Inferior parietal cortex (tissue), 1 donor: Measurements from ENCODE around the gene CTNNA2.

Experiments
- DNase-seq: peaks from one replicate; pipeline ENCODE4 v3.0.0-alpha.2; 2016; ENCODE audit errors: extremely low spot score

The CTNNA2 gene

GRCh38 chr2:80280598-80280997 is 767.7 kb downstream of the CTNNA2 start:
- DNase-seq: no peak

DNA sequence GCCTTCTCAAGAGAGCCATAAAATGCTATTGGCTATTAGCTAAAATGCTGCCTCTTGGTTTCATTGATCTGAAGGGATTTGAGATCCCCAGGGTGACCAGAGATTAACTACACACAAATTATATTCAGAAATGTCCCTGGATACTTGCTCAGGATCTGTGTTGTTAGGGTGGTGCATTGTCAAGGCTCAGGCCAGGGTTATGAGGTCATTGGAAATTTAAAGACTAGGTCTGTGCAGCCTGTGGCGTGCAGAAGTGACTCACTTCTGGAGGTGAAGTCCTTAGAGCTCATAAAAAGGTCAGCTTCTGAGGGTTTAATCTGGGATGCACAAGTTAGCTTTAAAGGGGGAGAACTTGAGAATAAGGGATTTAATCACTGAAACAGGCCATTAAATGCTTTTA is 768.2 kb downstream of the CTNNA2 start:
- no peak for DNase-seq

GRCh38 chr2:80288576-80288975 is 775.7 kb downstream of the CTNNA2 start:
- peak; percentile 81 for DNase-seq

GRCh38 chr2:80291656-80292055 is 778.8 kb downstream of the CTNNA2 start:
- no peak for DNase-seq

GRCh38 chr2:80292474-80292873 is 779.6 kb downstream of the CTNNA2 start:
- no peak for DNase-seq

DNA sequence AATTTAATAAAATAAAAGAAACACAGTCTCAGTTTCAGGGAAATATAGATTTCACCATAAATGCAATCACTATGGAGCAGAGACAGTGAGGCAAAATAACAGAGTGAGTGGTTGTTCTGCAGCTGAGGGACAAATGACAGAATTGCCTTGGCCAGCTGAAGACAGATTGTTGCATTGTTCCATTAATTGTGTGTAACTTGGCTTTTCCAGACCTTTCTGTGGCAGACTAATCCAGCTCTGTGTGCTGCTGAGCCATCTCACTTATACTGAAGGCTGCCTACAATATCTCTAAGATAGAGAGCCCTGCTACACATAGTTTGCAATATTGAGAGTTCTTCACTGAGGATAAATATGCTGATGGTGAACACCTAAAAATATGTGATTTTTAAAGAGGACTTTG is 780.2 kb downstream of the CTNNA2 start:
- no peak for DNase-seq

DNA sequence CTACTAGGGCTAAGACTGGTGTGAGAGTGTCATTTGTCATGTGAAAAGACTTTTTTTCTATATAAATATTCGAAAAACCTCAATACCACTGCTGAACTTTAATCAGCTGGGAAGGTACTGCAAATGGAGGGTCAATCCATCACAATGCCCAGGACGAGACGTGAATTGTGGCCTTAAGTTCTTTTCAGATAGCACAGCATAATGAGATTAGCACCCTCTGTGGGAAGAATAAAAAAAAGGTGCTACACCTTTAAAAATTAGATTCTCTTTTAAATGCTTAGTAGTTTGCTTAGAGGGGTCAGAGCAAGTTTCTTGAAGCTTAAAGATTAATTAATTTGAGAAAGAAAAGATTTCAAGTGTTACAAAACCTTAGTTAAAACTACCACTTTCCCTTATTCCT is 786.1 kb downstream of the CTNNA2 start:
- DNase-seq: no peak

DNA sequence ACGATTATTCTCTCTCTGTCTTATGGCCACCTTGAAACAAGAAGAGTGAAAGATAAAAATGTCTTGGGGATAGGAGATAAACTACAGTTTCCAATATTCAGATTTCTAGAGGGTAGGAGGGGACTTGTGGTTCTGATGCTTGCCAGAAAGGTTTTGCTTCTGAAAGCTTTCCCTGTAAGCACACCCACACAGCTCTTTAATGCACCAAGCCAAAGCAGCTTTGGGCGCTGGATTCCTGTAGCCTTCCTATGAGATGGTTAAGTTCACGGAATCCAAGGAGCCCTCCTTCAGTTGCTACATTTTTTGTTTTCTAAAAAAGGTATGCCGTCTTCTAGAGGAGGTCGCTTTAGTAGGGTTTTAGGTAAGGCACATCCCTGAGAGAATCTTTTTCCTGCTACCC is 786.8 kb downstream of the CTNNA2 start:
- DNase-seq: peak; percentile 38

GRCh38 chr2:80300346-80300745 is 787.5 kb downstream of the CTNNA2 start:
- DNase-seq: peak; percentile 32

GRCh38 chr2:80300954-80301353 is 788.1 kb downstream of the CTNNA2 start:
- no peak for DNase-seq

DNA sequence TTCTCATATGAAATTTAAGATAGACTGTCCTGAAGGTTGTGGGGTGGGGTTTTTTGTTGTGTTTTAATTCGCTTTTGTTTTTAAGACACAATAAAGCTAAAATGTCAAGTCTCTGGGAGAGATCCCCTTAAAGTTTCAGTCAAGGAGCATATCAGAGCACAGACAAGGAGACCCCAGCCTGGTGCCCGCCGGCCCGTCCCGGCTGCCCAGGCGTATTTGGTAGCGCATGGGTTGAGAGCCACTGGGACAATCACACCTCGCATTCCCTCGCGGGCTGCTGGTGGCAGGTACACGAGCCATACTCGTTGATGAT is 789.1 kb downstream of the CTNNA2 start:
- no peak for DNase-seq

DNA sequence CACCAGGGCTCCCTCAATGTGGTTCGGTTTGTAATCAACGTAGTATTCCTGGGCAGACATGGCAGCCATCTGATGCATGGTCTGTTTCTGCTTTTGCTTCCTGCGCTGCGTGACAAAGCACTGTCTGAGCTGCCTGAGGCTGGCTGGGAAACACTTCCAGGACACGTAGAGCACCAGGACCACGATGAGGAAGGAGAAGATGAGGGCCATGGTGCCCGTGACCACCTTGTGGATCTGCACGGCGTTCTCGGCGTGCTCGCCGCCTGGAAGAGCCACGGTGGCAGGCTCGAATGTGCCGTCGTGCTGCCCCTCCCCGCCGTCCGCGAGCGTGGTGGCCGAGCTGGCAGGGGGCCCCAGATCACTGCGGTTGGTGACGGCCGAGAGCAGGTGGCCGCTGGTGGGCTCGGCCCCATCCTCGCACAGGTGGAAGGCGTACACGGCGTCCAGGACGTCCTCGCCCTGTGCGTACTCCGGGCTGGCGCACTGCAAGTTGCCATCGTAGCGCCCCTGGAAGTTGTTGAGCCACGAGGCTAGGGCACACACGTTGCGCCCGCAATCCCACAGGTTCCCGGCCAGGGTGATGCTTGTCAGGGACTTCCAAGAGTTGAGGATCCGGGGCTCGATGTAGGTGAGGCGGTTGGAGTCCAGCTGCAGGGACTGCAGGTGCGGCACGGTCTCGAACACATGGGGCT is 789.6 kb downstream of the CTNNA2 start:
- DNase-seq: peak; percentile 13

- DNase-seq: peak; percentile 26
These were observed 790.4 kb downstream of the CTNNA2 start for GRCh38 chr2:80303006-80303908.

DNA sequence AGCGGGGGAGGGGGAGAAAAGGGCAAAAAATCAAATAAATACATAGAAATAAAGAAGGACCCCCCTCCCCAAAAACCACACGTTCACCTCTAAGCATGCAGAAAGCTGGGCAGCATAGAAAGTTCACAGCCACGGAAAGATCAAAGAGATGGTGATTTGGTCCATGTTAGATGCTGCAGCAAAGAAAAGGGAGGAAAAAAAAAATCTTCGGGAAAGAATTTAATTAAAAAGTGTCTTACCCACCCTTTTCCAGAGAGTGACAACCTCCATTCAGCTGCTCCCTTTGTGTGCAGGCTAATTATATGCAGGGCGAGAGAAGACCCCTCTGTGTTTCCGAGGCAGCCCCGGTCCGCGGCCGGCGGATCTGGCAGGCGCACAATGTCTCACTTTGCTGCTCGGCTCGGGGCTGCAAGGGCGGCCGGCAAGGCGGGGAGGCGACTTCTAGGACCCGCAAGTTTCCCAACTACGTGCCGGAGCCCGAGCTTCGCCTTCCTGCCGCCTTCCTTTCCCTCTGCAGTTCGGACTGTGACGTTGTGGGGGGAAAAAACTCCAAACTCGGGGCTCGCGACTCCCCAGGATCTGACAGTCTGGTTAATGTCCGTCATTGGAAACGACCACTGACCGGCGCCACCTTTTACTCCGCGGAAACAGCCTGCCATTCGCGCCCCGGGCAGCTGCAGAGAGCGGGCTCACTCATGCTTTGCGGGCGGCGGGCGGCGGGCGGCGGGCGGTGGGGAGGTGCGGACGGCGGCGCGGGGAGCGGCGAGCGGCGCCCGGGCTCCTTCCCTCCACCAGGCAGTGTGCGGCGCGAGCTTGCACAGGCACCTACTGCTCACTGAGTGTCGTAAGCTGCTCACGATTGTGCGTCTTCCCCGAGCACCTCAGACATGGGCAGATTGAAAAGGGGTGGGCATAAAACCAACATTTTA is 791.3 kb downstream of the CTNNA2 start, which contains the start of gene LRRTM1:
Gene LRRTM1 (minus strand): TSS at position 844 of the 929 bp plus-strand sequence. CDS start 933 bp downstream, outside the sequence.
- DNase-seq: peak; percentile 33

GRCh38 chr2:80311304-80311703 is 798.5 kb downstream of the CTNNA2 start:
- DNase-seq: no peak

DNA sequence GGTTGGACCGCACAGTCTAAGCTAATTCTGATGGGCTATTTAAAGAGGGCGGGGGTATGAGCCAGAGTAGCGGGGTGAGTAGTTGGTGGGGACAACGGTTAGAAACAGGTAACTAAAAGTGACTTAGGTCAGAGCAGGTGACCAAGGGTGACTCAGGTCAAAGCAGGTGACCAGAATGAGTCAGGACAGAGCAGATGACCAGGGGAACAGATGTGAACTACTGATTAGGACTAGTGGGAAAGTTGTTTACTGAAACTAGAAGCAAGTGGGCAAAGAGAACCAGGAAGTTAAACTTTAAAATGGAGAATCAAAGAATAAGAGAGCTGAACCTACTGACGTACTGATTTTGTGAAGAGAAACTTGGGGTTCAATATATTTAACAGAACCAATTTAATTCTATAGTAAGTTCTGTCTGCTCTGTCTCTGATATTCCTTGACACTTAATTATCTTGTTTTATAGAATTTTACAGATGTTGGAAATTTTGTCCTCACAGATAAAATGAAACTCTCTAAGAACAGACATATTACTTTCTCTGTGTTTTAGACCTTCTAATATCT is 799.5 kb downstream of the CTNNA2 start:
- DNase-seq: no peak

DNA sequence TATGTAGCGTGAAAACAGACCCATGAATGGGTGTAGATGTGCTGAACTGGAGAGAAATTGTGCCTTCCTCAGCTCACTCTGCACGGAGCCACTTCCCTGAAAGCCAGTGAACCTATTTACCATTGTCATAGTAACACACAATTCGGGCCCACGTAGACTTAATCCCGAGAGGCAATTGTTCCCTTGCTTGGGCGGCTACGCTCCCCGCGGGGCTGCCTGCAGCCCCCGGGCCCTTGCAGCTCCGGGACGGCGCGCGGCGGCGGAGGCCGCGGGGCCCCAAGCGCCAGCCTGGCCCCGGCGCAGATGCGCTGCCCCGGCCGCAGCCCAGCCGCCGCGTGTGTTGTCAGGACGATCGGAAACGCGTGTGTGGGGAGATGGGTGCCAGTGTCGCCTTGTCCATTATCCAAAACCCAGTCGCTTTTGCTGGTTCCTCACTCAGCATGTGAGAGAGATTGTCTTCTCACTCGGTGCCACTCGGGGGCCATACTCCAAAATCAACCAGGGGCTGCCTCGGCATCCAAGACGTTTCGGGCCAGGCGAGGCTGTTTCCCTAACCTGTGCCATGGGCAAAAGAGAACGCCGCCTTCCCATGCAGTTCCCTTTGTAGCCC is 809.6 kb downstream of the CTNNA2 start:
- no peak for DNase-seq

DNA sequence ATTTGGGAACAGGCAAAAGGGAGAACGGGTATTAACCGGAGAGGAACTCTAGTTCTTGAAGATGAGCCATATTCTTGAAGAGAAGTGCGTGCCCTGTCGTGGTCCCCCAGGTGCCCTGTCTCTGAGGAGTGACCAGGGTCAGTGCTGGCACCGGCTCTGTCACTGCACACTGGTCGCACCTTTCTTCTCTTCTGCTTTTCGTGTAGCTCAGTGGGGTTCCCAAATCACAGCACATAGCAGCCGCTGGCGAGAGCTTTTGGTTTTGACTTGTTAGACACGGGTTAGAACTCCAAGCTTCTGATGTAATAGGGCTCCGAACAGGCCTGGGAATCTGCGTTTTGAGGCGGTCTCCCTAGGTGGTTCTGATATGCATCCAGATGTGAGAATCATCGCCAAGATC is 810.1 kb downstream of the CTNNA2 start:
- no peak for DNase-seq

- no peak for DNase-seq
These were observed 810.8 kb downstream of the CTNNA2 start for GRCh38 chr2:80323610-80324009.

- no peak for DNase-seq
These were observed 811.7 kb downstream of the CTNNA2 start for GRCh38 chr2:80324525-80324924.

GRCh38 chr2:80326214-80326613 is 813.4 kb downstream of the CTNNA2 start:
- peak; percentile 74 for DNase-seq
